Measurements from ENCODE around the gene CDH12. TPM values are rescaled to one million over a fixed set of nuclear protein-coding genes. Genes with fewer than 3 reads are reported as not detected.
"Not testable (repeated sequence)": the region's sequence is repeated elsewhere in the genome, so short reads cannot be mapped to it uniquely, and the experiment has no call there.

CDH12 gene
- total RNA-seq, 5 donors from 2014 or later (not counting 1 experiment from before 2014, with no cell fraction given), result not detected

GRCh38 chr5:22621084-22621483 is 232.1 kb downstream of the CDH12 start:
- WGBS (ENCODE audit: insufficient coverage), result 17% methylated on average over 1 of the region's 2 CpGs
- H3K4me1 ChIP-seq (ENCODE audit: control insufficient read depth in 1 of 2, extremely low read depth in 1 of 2, insufficient read depth in 2 of 2, low read length in 2 of 2), result no peaks in the 10 kb centered on the region
- DNase-seq (no peak), ATAC-seq (replicated peaks in 1 of 4) (no peak)
- no peaks in the 10 kb centered on the region for H3K27me3 Mint-ChIP-seq
- H3K36me3 ChIP-seq (ENCODE audit: control insufficient read depth in 2 of 2, extremely low read depth in 1 of 2, insufficient read depth in 1 of 2, low read length in 1 of 2), result no peaks in the 10 kb centered on the region
- H3K36me3 Mint-ChIP-seq, result no peaks in the 10 kb centered on the region
- ChIA-PET CTCF (no interaction called here), POLR2A (no interaction called here)
- no peak overlapping the region for H3K27ac Mint-ChIP-seq
- peaks cover 6 to 24% (median 11%) of the 10 kb centered on the region in 3 donors for H3K9me3 Mint-ChIP-seq
- peaks cover 4% of the 10 kb centered on the region for H3K9me3 ChIP-seq
- H3K4me3 Mint-ChIP-seq, result no peak overlapping the region
- H3K27ac ChIP-seq (ENCODE audit: low read length), result no peak overlapping the region
- H3K27me3 ChIP-seq (replicated peaks in 1 of 2; ENCODE audit: control insufficient read depth in 2 of 2, extremely low read depth in 1 of 2, insufficient read depth in 2 of 2, low read length in 1 of 2), result no peaks in the 10 kb centered on the region
- H3K4me3 ChIP-seq (ENCODE audit: control insufficient read depth in 1 of 2, extremely low read depth in 1 of 2, low read length in 1 of 2), result no peak overlapping the region
- no peaks in the 10 kb centered on the region for H3K4me1 Mint-ChIP-seq

- Mint-ChIP-seq H3K27ac (no peak overlapping the region), H3K4me3 (no peak overlapping the region), H3K36me3 (no peaks in the 10 kb centered on the region), H3K27me3 (no peaks in the 10 kb centered on the region), H3K9me3 (peaks cover 6 to 19% (median 19%) of the 10 kb centered on the region in 3 donors), H3K4me1 (no peaks in the 10 kb centered on the region)
- no CpG with 5 or more reads among the region's 1 CpG for WGBS (ENCODE audit: insufficient coverage)
- no peaks in the 10 kb centered on the region for H3K27me3 ChIP-seq (replicated peaks in 1 of 2; ENCODE audit: control insufficient read depth in 2 of 2, extremely low read depth in 1 of 2, insufficient read depth in 2 of 2, low read length in 1 of 2)
- H3K4me1 ChIP-seq (ENCODE audit: control insufficient read depth in 1 of 2, extremely low read depth in 1 of 2, insufficient read depth in 2 of 2, low read length in 2 of 2), result no peaks in the 10 kb centered on the region
- no peak overlapping the region for H3K4me3 ChIP-seq (ENCODE audit: control insufficient read depth in 1 of 2, extremely low read depth in 1 of 2, low read length in 1 of 2)
- DNase-seq (no peak), ATAC-seq (replicated peaks in 1 of 4) (no peak)
- CTCF ChIA-PET, result no interaction called here
- H3K36me3 ChIP-seq (ENCODE audit: control insufficient read depth in 2 of 2, extremely low read depth in 1 of 2, insufficient read depth in 1 of 2, low read length in 1 of 2), result no peaks in the 10 kb centered on the region
- peaks cover 3% of the 10 kb centered on the region for H3K9me3 ChIP-seq
- no peak overlapping the region for H3K27ac ChIP-seq (ENCODE audit: low read length)
- POLR2A ChIA-PET, result no interaction called here
Observed at GRCh38 chr5:22615964-22616363, 237.2 kb downstream of the CDH12 start.

GRCh38 chr5:22614486-22615094 is 238.6 kb downstream of the CDH12 start:
- no peaks in the 10 kb centered on the region for H3K4me1 ChIP-seq (ENCODE audit: control insufficient read depth in 1 of 2, extremely low read depth in 1 of 2, insufficient read depth in 2 of 2, low read length in 2 of 2)
- no peaks in the 10 kb centered on the region for H3K36me3 ChIP-seq (ENCODE audit: control insufficient read depth in 2 of 2, extremely low read depth in 1 of 2, insufficient read depth in 1 of 2, low read length in 1 of 2)
- no peak overlapping the region for H3K4me3 Mint-ChIP-seq
- no peak overlapping the region for H3K27ac ChIP-seq (ENCODE audit: low read length)
- ChIA-PET POLR2A (no interaction called here), CTCF (no interaction called here)
- no peaks in the 10 kb centered on the region for H3K27me3 Mint-ChIP-seq
- no peak overlapping the region for H3K4me3 ChIP-seq (ENCODE audit: control insufficient read depth in 1 of 2, extremely low read depth in 1 of 2, low read length in 1 of 2)
- no peaks in the 10 kb centered on the region for H3K4me1 Mint-ChIP-seq
- 80% methylated on average over 1 of the region's 5 CpGs for WGBS (ENCODE audit: insufficient coverage)
- no peak for ATAC-seq (replicated peaks in 1 of 4)
- no peaks in the 10 kb centered on the region for H3K36me3 Mint-ChIP-seq
- no peaks in the 10 kb centered on the region for H3K9me3 ChIP-seq
- peaks cover 10 to 19% (median 18%) of the 10 kb centered on the region in 3 donors for H3K9me3 Mint-ChIP-seq
- no peaks in the 10 kb centered on the region for H3K27me3 ChIP-seq (replicated peaks in 1 of 2; ENCODE audit: control insufficient read depth in 2 of 2, extremely low read depth in 1 of 2, insufficient read depth in 2 of 2, low read length in 1 of 2)
- no peak overlapping the region for H3K27ac Mint-ChIP-seq
- DNase-seq, result no peak

GRCh38 chr5:22612928-22613327 is 240.2 kb downstream of the CDH12 start:
- POLR2A ChIA-PET, result no interaction called here
- Histone ChIP-seq H3K4me3 (ENCODE audit: control insufficient read depth in 1 of 2, extremely low read depth in 1 of 2, low read length in 1 of 2) (no peak overlapping the region), H3K27me3 (replicated peaks in 1 of 2; ENCODE audit: control insufficient read depth in 2 of 2, extremely low read depth in 1 of 2, insufficient read depth in 2 of 2, low read length in 1 of 2) (no peaks in the 10 kb centered on the region), H3K9me3 (no peaks in the 10 kb centered on the region), H3K27ac (ENCODE audit: low read length) (no peak overlapping the region), H3K36me3 (ENCODE audit: control insufficient read depth in 2 of 2, extremely low read depth in 1 of 2, insufficient read depth in 1 of 2, low read length in 1 of 2) (no peaks in the 10 kb centered on the region), H3K4me1 (ENCODE audit: control insufficient read depth in 1 of 2, extremely low read depth in 1 of 2, insufficient read depth in 2 of 2, low read length in 2 of 2) (no peaks in the 10 kb centered on the region)
- no CpG with 5 or more reads among the region's 1 CpG for WGBS (ENCODE audit: insufficient coverage)
- Mint-ChIP-seq H3K27me3 (no peaks in the 10 kb centered on the region), H3K36me3 (no peaks in the 10 kb centered on the region), H3K4me3 (no peak overlapping the region), H3K27ac (no peak overlapping the region), H3K4me1 (no peaks in the 10 kb centered on the region), H3K9me3 (peaks cover 5 to 13% (median 10%) of the 10 kb centered on the region in 3 donors)
- DNase-seq, result no peak
- no peak for ATAC-seq (replicated peaks in 1 of 4)
- CTCF ChIA-PET, result interaction anchor here in 1 of 2 donors (0.6 kb wide), 1 partner anchor 88 kb away, joined by 3 read pairs; no protein-coding TSS in a partner anchor

- H3K4me1 Mint-ChIP-seq, result no peaks in the 10 kb centered on the region
- POLR2A ChIA-PET, result no interaction called here
- H3K36me3 Mint-ChIP-seq, result no peaks in the 10 kb centered on the region
- H3K9me3 Mint-ChIP-seq, result peaks cover 15 to 20% (median 19%) of the 10 kb centered on the region in 3 donors
- no peak for DNase-seq
- H3K27me3 ChIP-seq (replicated peaks in 1 of 2; ENCODE audit: control insufficient read depth in 2 of 2, extremely low read depth in 1 of 2, insufficient read depth in 2 of 2, low read length in 1 of 2), result no peaks in the 10 kb centered on the region
- CTCF ChIA-PET, result no interaction called here
- H3K4me1 ChIP-seq (ENCODE audit: control insufficient read depth in 1 of 2, extremely low read depth in 1 of 2, insufficient read depth in 2 of 2, low read length in 2 of 2), result no peaks in the 10 kb centered on the region
- H3K4me3 ChIP-seq (ENCODE audit: control insufficient read depth in 1 of 2, extremely low read depth in 1 of 2, low read length in 1 of 2), result no peak overlapping the region
- no peaks in the 10 kb centered on the region for H3K36me3 ChIP-seq (ENCODE audit: control insufficient read depth in 2 of 2, extremely low read depth in 1 of 2, insufficient read depth in 1 of 2, low read length in 1 of 2)
- H3K27me3 Mint-ChIP-seq, result no peaks in the 10 kb centered on the region
- H3K4me3 Mint-ChIP-seq, result no peak overlapping the region
- H3K27ac Mint-ChIP-seq, result no peak overlapping the region
- no peaks in the 10 kb centered on the region for H3K9me3 ChIP-seq
- no peak for ATAC-seq (replicated peaks in 1 of 4)
- no peak overlapping the region for H3K27ac ChIP-seq (ENCODE audit: low read length)
Observed at GRCh38 chr5:22611327-22611726, 241.8 kb downstream of the CDH12 start.

- H3K36me3 Mint-ChIP-seq; H3K4me3 ChIP-seq (ENCODE audit: control insufficient read depth in 1 of 2, extremely low read depth in 1 of 2, low read length in 1 of 2); H3K27ac ChIP-seq (ENCODE audit: low read length); H3K27ac Mint-ChIP-seq; ATAC-seq (replicated peaks in 1 of 4); H3K27me3 Mint-ChIP-seq; DNase-seq; H3K9me3 ChIP-seq; H3K4me1 Mint-ChIP-seq; H3K4me1 ChIP-seq (ENCODE audit: control insufficient read depth in 1 of 2, extremely low read depth in 1 of 2, insufficient read depth in 2 of 2, low read length in 2 of 2); CTCF ChIA-PET; H3K4me3 Mint-ChIP-seq; H3K27me3 ChIP-seq (replicated peaks in 1 of 2; ENCODE audit: control insufficient read depth in 2 of 2, extremely low read depth in 1 of 2, insufficient read depth in 2 of 2, low read length in 1 of 2); POLR2A ChIA-PET; H3K36me3 ChIP-seq (ENCODE audit: control insufficient read depth in 2 of 2, extremely low read depth in 1 of 2, insufficient read depth in 1 of 2, low read length in 1 of 2): not testable (repeated sequence)
- peaks cover 17 to 24% (median 18%) of the 10 kb centered on the region in 3 donors for H3K9me3 Mint-ChIP-seq
- 52% methylated on average over 2 of the region's 5 CpGs for WGBS (ENCODE audit: insufficient coverage)
Observed at GRCh38 chr5:22607498-22607897, 245.6 kb downstream of the CDH12 start.

- ATAC-seq (replicated peaks in 1 of 4), result no peak
- no peak overlapping the region for H3K4me3 ChIP-seq (ENCODE audit: control insufficient read depth in 1 of 2, extremely low read depth in 1 of 2, low read length in 1 of 2)
- DNase-seq, result no peak
- H3K4me1 ChIP-seq (ENCODE audit: control insufficient read depth in 1 of 2, extremely low read depth in 1 of 2, insufficient read depth in 2 of 2, low read length in 2 of 2), result no peaks in the 10 kb centered on the region
- no peaks in the 10 kb centered on the region for H3K4me1 Mint-ChIP-seq
- H3K4me3 Mint-ChIP-seq, result no peak overlapping the region
- no peak overlapping the region for H3K27ac ChIP-seq (ENCODE audit: low read length)
- no peaks in the 10 kb centered on the region for H3K27me3 Mint-ChIP-seq
- no peak overlapping the region for H3K27ac Mint-ChIP-seq
- WGBS (ENCODE audit: insufficient coverage), result 71% methylated on average over 3 of the region's 3 CpGs
- CTCF ChIA-PET, result interaction anchor here in 1 of 2 donors (0.5 kb wide), 1 partner anchor 88 kb away, joined by 3 read pairs; no protein-coding TSS in a partner anchor
- POLR2A ChIA-PET, result no interaction called here
- no peaks in the 10 kb centered on the region for H3K27me3 ChIP-seq (replicated peaks in 1 of 2; ENCODE audit: control insufficient read depth in 2 of 2, extremely low read depth in 1 of 2, insufficient read depth in 2 of 2, low read length in 1 of 2)
- H3K9me3 Mint-ChIP-seq, result peaks cover 15 to 24% (median 18%) of the 10 kb centered on the region in 3 donors
- H3K36me3 Mint-ChIP-seq, result no peaks in the 10 kb centered on the region
- H3K9me3 ChIP-seq, result no peaks in the 10 kb centered on the region
- H3K36me3 ChIP-seq (ENCODE audit: control insufficient read depth in 2 of 2, extremely low read depth in 1 of 2, insufficient read depth in 1 of 2, low read length in 1 of 2), result no peaks in the 10 kb centered on the region
Observed at GRCh38 chr5:22605473-22605872, 247.7 kb downstream of the CDH12 start.

Data from T-cell (primary cell).